RPMI8226 (cell line): Measurements from ENCODE around the gene NFKBIE.
"Not testable (repeated sequence)": the region's sequence is repeated elsewhere in the genome, so short reads cannot be mapped to it uniquely, and the experiment has no call there.

Source experiments
- DNase-seq: peaks from one replicate; pipeline ENCODE4 v3.0.0-alpha.2; 2015

Gene NFKBIE

DNA sequence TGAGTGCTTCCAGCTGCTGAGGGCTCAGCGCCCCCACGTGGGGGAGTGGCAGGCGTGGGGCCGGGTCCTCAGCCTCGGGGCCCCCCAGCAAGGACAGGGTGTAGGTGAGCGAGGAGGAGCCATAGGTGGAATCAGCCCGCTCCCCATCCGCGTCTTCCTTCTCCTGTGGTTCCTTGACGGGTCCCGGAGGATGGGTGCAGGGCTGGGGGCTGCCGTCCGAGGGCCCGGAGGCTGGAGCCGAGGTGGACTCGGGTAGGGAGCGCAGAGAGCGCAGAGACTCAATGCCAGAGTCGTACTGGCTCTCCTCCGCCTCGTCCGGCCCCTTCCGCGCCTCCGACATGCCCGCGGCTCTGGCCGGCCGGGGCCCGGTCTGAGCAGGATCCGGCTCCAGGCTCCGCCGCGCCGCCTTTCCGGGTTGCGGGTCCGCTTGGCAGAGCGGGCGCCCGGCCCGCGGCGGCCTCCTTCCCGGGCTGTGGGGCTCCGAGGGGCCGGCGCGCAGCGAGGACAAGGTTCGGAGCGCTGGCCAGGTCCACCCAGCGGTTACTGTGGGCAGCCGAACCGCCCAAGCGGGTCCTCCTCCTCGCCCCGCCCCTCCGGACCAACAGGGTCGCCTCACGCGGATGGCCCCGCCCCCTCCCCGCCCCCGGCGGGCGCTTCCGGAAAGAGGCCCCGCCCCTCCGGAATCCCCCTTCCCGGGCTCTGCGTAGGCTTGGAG, at the start of gene NFKBIE:
Gene NFKBIE (minus strand): TSS at position 545 of the 715 bp plus-strand sequence. CDS start 205 bp downstream, at position 340.
- DNase-seq, result peak; percentile 86

DNA sequence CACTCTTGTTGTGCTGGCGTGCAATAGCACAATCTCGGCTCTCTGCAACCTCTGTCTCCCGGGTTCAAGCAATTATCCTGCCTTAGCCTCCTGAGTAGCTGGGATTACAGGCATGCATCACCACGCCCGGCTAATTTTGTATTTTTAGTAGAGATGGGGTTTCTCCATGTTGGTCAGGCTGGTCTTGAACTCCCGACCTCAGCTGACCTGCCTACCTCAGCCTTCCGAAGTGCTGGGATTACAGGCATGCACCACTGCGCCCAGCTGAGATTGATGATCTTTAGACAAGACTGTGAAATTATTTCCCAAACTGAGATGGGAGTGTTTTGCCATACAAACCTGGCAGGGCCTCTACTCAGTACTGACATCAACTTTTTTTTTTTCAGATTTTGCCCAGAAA, 49.3 kb upstream of the NFKBIE start:
- DNase-seq, result not testable (repeated sequence)

DNA sequence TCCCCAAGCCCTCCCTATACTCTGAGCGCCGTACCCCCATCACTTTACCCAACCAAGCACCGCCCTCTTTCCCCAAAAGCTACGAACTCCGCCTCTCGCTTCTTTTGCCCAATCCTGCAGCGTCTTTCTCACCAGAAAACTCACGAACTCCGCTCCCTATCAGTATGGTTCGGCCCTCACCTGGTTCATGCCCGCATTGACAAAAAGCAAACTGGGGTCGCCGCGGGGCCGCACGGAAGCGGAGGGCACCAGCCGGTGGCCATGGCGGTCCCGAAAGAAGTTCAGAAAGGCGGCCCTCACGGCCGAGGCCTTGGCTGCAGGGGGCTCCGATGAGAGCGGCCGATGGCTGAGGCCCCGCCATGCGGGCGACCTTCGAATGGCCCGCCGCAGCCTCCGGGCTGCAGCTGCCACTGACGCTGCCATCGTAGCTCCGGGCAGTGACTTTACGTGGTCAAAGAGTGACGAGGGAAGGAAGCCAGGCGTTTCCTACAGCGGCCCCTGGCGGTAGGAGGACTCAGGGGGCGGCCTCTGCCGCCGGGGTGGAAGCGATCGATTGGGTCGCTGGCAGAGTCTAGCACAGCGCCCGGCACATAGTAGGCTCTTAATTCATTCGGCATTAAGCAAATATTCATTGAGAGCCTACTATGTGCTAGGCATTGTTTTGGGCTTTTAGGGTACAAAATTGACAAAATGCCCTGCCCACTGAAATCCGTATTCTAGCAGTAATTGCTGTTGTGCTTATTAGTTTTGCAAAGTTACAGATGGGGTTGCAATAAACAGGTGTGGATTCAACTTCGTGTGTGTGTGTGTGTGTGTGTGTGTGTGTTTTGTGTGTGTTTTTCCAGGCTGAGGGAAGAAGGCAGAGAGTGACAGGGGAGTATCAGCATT, 47.8 kb upstream of the NFKBIE start, which contains the start of gene AARS2:
Gene AARS2 (minus strand): TSS at position 447 of the 888 bp plus-strand sequence. CDS start 24 bp downstream, at position 423.
- peak; percentile 93 for DNase-seq

- DNase-seq, result no peak
Measured at GRCh38 chr6:44311767-44312166, 46.4 kb upstream of the NFKBIE start.

- no peak for DNase-seq
Measured at GRCh38 chr6:44311304-44311703, 46.0 kb upstream of the NFKBIE start.

DNA sequence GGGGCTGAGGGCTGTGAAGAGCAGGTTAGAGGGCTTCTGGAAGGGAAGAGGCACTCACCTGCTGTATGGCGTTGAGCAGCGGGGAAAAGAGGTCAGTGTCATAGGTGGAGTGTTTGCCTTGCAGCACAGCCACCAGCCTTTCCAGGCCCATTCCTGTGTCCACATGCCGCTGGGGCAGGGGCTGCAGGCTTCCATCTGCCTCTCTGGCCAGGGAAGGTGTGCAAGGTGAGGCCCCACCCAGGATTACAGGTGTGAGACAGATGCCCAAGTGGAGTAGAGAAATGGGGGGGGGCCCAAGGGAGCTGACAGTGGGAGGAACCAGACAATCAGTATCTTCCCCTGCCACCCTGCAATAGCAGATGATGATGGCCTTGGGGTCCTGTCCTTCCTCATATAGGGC, 44.9 kb upstream of the NFKBIE start:
- no peak for DNase-seq

- no peak for DNase-seq
Measured at GRCh38 chr6:44309631-44310030, 44.3 kb upstream of the NFKBIE start.

- no peak for DNase-seq
Measured at GRCh38 chr6:44309092-44309491, 43.7 kb upstream of the NFKBIE start.

DNA sequence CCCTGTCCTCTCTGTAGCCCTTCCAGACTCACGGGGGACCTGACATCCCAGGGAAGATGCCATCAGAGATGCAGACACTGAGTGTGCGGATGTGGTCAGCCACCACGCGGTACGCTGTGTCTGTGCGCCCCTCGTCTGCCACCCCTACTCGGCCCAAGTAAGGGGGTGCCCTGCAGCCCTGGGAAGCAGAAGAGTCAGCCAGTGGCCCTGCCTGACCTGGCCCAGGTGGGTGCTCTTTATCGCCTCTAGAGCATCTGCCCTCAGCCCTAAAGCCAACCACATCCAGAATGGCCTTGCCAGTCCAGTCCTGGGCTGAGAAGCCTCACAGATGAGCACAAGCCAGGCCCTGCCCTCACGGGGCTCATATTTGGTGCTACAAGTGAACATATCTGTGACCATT, 41.9 kb upstream of the NFKBIE start:
- DNase-seq, result no peak

- DNase-seq, result no peak
Measured at GRCh38 chr6:44306710-44307109, 41.4 kb upstream of the NFKBIE start.

DNA sequence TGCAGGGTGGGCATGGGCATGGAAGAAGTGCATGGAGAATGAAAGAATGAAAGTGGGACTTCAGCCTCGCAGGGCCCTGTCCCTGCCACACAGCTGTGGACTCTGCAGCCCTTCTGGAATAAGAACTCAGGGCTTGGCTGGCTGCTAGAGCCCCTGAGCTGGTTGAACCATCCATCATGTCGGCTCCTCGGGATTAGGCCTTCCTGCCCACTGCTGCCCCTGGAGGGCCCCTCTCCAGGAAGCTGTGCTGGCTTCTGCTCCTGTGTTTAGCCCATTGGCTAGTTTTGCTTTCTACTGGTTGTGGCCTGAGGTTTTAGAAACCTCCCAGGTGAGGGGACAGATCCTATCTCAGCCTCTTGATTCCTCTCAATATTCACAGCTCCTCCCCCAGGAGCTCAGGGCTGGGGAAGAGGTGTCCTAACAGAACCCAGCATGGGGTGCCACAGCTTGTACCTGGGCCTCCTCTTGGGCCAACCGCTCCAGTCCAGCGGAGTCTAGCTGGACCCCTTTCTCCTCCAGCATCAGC, 39.9 kb upstream of the NFKBIE start:
- DNase-seq, result no peak

DNA sequence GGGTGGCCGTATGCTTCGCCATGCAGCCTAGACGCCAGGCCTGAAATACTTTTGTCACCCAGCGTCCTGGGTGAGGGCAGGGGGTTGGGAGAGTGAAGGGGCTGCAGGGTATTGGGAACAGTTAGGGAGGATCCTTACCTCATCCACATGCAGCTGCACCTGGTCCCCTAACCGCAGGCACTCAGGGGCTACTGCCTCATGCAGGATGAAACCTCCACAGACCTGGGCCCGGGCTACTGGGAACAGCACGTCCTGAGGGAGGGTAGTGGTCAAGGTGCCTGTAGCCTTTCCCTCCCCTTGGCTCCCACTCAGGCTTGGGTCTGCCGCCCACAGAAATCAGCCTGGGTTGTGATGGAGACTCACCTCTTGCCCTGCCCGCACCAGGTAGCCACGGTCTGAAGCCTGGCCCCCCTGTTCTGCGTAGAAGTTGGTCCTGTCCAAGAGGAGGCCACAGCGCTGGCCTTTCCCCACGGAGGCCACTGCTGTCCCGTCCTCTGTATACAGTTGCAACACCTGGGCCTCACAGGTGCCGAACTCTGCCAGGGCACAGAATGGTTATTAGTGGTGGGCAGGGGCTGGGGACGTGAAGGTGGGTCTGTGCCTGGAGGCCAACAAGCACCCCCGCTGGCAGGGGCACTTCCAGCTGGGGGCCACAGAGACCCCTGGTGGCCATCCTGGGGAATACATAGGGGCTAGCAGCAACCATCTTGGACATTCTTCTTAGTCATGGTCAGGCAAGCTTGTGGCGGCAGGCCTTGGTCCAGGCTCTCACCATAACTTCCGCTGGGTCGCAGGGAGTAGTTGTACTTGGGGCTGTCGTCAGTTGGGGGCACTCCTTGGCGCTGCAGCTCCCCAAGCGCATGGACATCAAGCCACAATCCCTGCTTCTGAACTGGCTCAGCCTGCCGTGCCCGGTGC, 39.2 kb upstream of the NFKBIE start:
- DNase-seq, result peak; percentile 50

- DNase-seq, result no peak
Measured at GRCh38 chr6:44303842-44304241, 38.5 kb upstream of the NFKBIE start.

DNA sequence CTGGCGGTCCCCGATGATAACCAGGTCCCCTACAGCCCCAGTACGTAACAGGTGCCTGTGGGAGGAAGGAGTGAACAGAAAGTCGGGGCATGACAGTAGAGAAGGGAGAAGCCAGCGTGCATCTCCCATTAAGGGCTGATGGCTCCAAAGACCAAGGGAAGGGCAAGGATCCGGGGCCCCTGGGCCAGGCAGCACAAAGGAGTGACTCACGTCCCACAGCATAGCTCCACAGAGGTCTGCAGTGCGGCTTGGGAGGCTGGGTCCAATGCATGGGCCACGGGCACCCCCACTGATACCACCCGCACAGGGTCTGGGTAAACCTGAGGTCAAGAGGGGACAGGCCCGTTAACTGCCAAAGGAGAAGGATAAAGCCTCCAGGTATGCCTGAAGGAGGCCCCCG, 37.5 kb upstream of the NFKBIE start:
- no peak for DNase-seq

DNA sequence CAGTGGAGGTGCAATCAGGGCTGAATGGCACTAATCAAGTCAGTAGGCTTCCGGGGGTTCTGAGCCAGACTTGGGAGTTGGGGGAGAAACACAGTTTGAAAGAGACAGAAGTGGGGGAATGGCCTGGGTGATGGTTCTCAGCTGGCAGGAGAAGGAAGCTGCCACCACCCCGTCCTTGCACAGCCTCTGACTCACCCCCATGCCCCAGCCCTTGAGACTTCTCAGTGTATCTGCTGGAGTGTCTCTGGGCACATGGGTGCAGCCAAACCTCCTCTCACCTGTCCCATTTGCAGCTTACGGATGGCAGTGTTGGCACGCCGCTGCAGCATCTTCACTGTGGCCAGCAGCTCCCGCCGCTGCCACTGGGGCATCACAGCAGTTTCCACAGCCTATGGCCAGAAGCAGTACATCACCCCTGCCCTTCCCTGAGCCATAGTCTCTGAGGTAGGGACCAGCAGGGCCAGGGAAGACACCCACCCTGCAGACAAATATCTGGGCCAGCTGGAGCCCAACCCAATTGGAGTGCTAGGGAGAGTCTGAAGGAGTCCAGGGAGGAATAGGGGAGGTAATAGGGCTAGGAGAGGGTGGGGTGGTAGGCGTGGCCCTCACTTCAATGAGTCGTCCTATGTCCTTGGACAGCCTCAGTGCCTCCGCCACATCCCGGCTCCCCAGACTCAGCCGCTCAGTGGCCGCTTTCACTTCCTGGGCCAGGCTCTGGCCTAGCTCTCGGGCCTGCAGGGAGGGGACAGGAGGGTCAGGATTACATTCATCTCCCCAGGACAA, 36.6 kb upstream of the NFKBIE start:
- DNase-seq, result no peak

DNA sequence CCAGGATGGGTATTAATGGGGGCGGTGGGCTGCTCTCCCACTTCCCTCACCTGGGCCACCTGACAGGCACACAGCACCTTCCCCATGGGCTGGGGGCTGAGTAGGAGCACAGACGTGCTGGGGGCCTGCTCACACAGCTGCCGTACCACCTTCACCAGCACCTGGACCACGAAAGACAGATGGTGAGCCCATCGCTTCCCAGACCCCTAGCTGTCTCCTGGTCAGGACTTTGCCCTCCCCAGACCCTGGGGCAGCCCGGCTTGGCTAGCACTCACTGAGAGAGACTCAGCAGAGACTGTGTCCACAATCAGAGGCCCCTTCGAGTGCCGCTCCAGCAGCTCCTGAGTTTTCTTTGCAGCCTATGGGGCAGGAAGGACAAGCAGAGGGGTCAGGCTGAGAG, 35.8 kb upstream of the NFKBIE start:
- DNase-seq, result no peak

- DNase-seq, result no peak
Measured at GRCh38 chr6:44300292-44300823, 35.0 kb upstream of the NFKBIE start.

GRCh38 chr6:44298864-44299263, 33.5 kb upstream of the NFKBIE start:
- DNase-seq, result no peak

GRCh38 chr6:44298055-44298803, 32.9 kb upstream of the NFKBIE start:
- DNase-seq, result no peak
